ENCODE measurements around the gene DCUN1D4.
"Not testable (repeated sequence)": the region's sequence is repeated elsewhere in the genome, so short reads cannot be mapped to it uniquely, and the experiment has no call there.

The DCUN1D4 gene

DNA sequence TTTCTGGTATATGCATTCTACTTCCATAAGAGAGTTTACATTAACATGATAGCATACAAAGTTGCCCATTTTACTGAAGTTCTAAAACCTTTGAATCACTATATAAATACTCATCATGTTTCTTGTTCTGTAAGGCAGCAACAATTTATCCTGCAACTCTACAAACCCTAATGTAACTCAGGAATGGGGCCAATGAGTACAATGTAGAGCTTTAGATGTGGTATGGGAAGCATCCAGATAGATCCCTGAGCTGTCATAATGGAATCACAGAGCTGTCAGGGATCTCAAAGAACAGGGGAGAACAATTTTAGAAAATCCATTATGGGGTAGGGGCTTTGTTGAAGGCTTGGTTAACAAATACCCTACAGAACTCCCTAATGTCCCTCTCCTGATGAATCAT, 88.5 kb downstream of the DCUN1D4 start:
- TF ChIP-seq, protein P1, sequence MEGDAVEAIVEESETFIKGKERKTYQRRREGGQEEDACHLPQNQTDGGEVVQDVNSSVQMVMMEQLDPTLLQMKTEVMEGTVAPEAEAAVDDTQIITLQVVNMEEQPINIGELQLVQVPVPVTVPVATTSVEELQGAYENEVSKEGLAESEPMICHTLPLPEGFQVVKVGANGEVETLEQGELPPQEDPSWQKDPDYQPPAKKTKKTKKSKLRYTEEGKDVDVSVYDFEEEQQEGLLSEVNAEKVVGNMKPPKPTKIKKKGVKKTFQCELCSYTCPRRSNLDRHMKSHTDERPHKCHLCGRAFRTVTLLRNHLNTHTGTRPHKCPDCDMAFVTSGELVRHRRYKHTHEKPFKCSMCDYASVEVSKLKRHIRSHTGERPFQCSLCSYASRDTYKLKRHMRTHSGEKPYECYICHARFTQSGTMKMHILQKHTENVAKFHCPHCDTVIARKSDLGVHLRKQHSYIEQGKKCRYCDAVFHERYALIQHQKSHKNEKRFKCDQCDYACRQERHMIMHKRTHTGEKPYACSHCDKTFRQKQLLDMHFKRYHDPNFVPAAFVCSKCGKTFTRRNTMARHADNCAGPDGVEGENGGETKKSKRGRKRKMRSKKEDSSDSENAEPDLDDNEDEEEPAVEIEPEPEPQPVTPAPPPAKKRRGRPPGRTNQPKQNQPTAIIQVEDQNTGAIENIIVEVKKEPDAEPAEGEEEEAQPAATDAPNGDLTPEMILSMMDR (IDR thresholded peaks at IDR 0.05; ENCODE audit: borderline replicate concordance, insufficient read depth, low read depth, low read length) = no peak

DNA sequence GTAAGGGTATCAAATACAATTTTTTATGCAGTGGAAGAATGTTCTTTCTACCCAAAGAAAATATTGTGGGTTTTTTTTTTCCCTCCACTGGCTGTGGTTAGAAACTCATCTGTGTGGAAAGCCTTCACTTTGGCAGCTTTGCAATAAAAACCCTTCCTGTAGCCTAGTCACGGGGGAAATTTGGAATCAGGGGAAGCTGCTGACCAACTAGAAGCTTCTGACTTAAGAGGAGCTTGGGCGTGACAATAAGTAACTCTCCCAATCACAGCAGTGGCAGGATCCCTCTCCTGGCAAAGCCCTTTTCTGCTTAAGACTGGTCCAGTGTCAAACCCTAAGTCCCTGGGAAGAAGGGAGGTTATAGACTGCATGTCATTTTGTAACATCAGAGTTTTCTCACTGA, 89.3 kb downstream of the DCUN1D4 start:
- H3K4me3 ChIP-seq (ENCODE audit: low read depth, low read length) = no peak overlapping the region
- TF ChIP-seq, protein P1 (IDR thresholded peaks at IDR 0.05; ENCODE audit: borderline replicate concordance, insufficient read depth, low read depth, low read length) = no peak

More for the DNA sequence above, 88.5 kb downstream of the DCUN1D4 start:
- H3K4me3 ChIP-seq (ENCODE audit: low read depth, low read length) = no peak overlapping the region

DNA sequence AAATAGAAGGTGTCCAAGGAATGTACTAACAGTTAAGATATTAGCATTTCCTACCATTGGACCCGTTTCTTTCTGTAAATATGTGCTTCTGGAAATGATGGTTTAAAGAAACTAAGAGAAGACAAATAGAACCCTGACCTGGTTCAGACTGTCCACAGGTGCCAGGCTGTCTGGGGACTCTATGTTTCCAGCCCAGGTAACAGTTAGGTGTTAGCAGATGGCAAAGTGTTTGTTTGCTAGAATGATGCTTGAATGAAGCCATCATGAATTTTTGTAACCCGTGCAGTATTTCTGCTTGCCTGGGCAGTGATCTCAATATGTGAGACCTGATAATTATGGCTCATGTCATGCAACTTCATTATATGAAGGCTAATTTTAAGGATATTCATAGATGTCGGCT, 89.7 kb downstream of the DCUN1D4 start:
- no peak overlapping the region for H3K4me3 ChIP-seq (ENCODE audit: low read depth, low read length)
- TF ChIP-seq, protein P1 (IDR thresholded peaks at IDR 0.05; ENCODE audit: borderline replicate concordance, insufficient read depth, low read depth, low read length) = no peak

DNA sequence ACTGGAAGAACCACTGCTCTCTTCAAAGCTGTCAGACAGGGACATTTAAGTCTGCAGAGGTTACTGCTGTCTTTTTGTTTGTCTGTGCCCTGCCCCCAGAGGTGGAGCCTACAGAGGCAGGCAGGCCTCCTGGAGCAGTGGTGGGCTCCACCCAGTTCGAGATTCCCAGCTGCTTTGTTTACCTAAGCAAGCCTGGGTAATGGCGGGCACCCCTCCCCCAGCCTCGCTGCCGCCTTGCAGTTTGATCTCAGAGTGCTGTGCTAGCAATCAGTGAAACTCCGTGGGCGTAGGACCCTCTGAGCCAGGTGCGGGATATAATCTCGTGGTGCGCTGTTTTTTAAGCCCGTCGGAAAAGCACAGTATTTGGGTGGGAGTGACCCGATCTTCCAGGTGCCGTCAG, 97.5 kb downstream of the DCUN1D4 start:
- H3K4me3 ChIP-seq (ENCODE audit: low read depth, low read length) = not testable (repeated sequence)

DNA sequence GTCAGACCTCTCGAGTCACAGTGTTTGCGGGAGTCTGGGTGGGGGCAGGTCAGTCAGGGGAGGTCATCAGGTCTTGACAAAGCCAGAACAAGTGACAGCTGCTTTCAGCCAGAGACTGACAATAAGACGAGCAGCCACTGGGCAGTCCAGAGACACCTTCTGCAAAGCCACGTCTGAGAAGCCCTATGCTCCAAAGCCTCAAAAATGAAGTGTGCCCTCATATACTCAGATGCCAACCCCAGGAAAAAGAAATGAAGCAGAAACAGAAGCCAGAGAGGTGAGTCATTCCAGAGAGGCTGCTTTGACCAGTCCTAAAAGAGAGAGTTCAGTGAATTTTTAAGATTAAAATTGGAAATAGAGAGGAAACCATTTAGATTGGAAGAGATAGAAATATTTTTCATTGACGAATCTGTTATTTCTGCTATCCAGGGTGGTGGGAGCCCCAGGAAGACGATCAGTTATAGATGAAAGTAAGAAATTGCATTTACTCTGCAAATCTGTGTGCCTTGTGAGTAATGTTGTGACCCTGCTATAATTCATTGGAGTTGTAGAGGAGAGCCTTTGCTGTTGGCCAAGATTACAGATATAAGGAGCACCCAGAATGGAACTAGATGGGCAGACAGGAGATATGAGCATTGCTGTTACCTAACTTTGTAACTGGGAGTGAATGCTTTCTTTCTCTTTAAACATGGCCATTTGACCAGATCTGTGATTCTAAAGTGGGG, 99.3 kb downstream of the DCUN1D4 start:
- H3K4me3 ChIP-seq (ENCODE audit: low read depth, low read length) = no peak overlapping the region
- TF ChIP-seq, protein P1 (IDR thresholded peaks at IDR 0.05; ENCODE audit: borderline replicate concordance, insufficient read depth, low read depth, low read length) = no peak

DNA sequence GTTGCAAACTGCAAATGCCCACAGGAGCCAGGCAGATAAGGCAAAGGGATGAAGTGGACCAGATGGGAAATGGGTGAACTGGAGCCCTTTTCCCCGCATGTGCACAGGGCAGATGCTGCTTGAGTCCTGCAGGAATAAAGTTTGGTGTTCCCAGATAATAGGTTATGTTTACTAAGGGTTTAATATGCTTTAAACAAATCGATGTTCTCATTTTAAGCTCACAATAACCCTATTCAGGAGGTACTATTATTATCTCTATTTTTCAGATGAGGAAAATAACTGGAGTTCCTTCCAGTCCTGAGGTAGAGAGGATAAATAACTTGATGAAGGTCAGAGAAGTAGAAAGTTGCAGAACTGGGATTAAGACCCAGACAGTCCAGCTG, 99.9 kb downstream of the DCUN1D4 start:
- TF ChIP-seq, protein P1 (IDR thresholded peaks at IDR 0.05; ENCODE audit: borderline replicate concordance, insufficient read depth, low read depth, low read length) = no peak
- H3K4me3 ChIP-seq (ENCODE audit: low read depth, low read length) = no peak overlapping the region

DNA sequence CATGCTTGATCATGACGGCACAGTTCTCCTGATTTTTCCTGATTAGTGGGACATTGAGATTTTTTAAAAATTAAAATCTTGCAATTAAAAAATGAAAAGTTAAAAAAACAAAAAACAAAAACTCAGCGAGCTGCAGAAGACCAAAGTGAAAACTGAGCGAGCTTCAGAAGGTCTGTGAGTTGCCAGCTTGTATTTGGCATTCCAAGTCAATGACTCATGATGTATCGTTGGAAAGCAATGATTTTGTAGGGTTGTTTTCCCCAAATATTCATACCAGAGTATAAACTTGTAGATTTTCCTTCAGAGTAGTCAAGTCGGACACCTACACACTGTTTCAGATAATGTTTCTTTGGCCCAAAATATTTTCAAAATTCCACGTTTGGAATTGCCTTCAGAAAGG, 100.3 kb downstream of the DCUN1D4 start:
- TF ChIP-seq, protein P1 (IDR thresholded peaks at IDR 0.05; ENCODE audit: borderline replicate concordance, insufficient read depth, low read depth, low read length) = no peak

More for the DNA sequence above, 100.3 kb downstream of the DCUN1D4 start:
- H3K4me3 ChIP-seq (ENCODE audit: low read depth, low read length) = no peak overlapping the region

Measured in GM12875 (cell line).